ENCODE results near the gene GPM6B.

- no peak for TF ChIP-seq CTCF (IDR thresholded peaks at IDR 0.05)
- TF ChIP-seq POLR2A (IDR thresholded peaks at IDR 0.05), result no peak
These were observed 38.0 kb downstream of the GPM6B start for GRCh38 chrX:13778916-13779315.

Measured in stomach (tissue), 4 donors.